SK-N-SH (cell line): ENCODE results near the gene RLBP1.

Experiments
- CTCF ChIP-seq: fragments of 200-600 bp; sonication (generic); IDR thresholded peaks from 2 replicates; pipeline ENCODE4 v1.6.1; 2017; ENCODE audit warnings: antibody characterized with exemption, mild to moderate bottlenecking, moderate library complexity
- EP300 ChIP-seq, 2 experiments: IDR thresholded peaks; 2 replicates each; pipeline versions ENCODE4 v1.4.0 to v1.6.1; 2012; ENCODE audit warnings: borderline replicate concordance in 1 of 2, low read depth in 1 of 2, low read length in 1 of 2
- FOXM1 ChIP-seq: IDR thresholded peaks from 2 replicates; pipeline ENCODE4 v1.4.0; 2012; ENCODE audit warnings: low read depth, mild to moderate bottlenecking
- USF2 ChIP-seq: fragments of 150-350 bp; IDR thresholded peaks from 2 replicates; pipeline ENCODE4 v1.6.1; 2017; ENCODE audit warnings: antibody characterized with exemption, low read length, low read depth, borderline replicate concordance

GRCh38 chr15:89196241-89196640 lies 25.1 kb downstream of the RLBP1 start:
- TF ChIP-seq CTCF (no peak), FOXM1 (no peak), USF2 (no peak), EP300 (IDR thresholded peaks at IDR 0.05; ENCODE audit: borderline replicate concordance in 1 of 2, low read depth in 1 of 2, low read length in 1 of 2) (no peak)
